GM23248 (cell line): ENCODE results near the gene SCYL3. TPM values are rescaled to one million over a fixed set of nuclear protein-coding genes. Genes with fewer than 3 reads are reported as not detected.

Experiments
- DNase-seq: peaks from one replicate; pipeline ENCODE4 v3.0.0-alpha.2; 2015
- H2AFZ ChIP-seq: fragments of 200-600 bp; sonication (generic); 2 replicates; pipeline ENCODE4 v1.6.1; 2016; ENCODE audit warnings: antibody characterized with exemption
- H3F3A ChIP-seq: fragments of 200-600 bp; sonication (generic); 2 replicates; pipeline ENCODE4 v1.6.1; 2016; ENCODE audit warnings: mild to moderate bottlenecking, antibody characterized with exemption, mixed run types; ENCODE audit not compliant: insufficient read depth
- H3K27ac ChIP-seq: fragments of 200-600 bp; sonication (generic); 2 replicates; pipeline ENCODE4 v1.5.1; 2016; ENCODE audit warnings: mild to moderate bottlenecking
- H3K27me3 ChIP-seq: fragments of 200-600 bp; sonication (generic); replicated peaks from 2 replicates; pipeline ENCODE4 v1.6.1; 2016; ENCODE audit warnings: mild to moderate bottlenecking; ENCODE audit not compliant: insufficient read depth
- H3K36me3 ChIP-seq: fragments of 200-600 bp; sonication (generic); 2 replicates; pipeline ENCODE4 v1.6.1; 2016; ENCODE audit warnings: low read depth, mild to moderate bottlenecking
- H3K4me1 ChIP-seq: fragments of 200-600 bp; sonication (generic); 2 replicates; pipeline ENCODE4 v1.6.1; 2016; ENCODE audit warnings: mild to moderate bottlenecking; ENCODE audit not compliant: insufficient read depth
- H3K4me2 ChIP-seq: fragments of 200-600 bp; sonication (generic); one replicate; pipeline ENCODE4 v1.6.1; 2016; ENCODE audit warnings: mild to moderate bottlenecking; ENCODE audit not compliant: unreplicated experiment
- H3K4me3 ChIP-seq: fragments of 200-600 bp; sonication (generic); 2 replicates; pipeline ENCODE4 v1.5.1; 2016; ENCODE audit warnings: mild to moderate bottlenecking
- H3K79me2 ChIP-seq: fragments of 200-600 bp; sonication (generic); 2 replicates; pipeline ENCODE4 v1.6.1; 2016; ENCODE audit warnings: mild to moderate bottlenecking; ENCODE audit not compliant: insufficient read depth
- H3K9ac ChIP-seq: fragments of 200-600 bp; sonication (generic); 2 replicates; pipeline ENCODE4 v1.6.1; 2016; ENCODE audit warnings: mild to moderate bottlenecking
- H3K9me2 ChIP-seq: fragments of 200-600 bp; sonication (generic); 2 replicates; pipeline ENCODE4 v1.6.1; 2016; ENCODE audit warnings: mixed run types, mild to moderate bottlenecking, moderate library complexity; ENCODE audit not compliant: insufficient read depth
- H3K9me3 ChIP-seq: fragments of 200-600 bp; sonication (generic); one replicate; pipeline ENCODE4 v1.6.1; 2017; ENCODE audit warnings: low read depth
- H4K20me1 ChIP-seq: fragments of 200-600 bp; sonication (generic); 2 replicates; pipeline ENCODE4 v1.6.0; 2016; ENCODE audit not compliant: insufficient read depth
- EZH2 ChIP-seq: fragments of 200-600 bp; sonication (generic); IDR thresholded peaks from 2 replicates; pipeline ENCODE4 v1.6.1; 2018; ENCODE audit warnings: antibody characterized with exemption, mild to moderate bottlenecking; ENCODE audit not compliant: insufficient read depth, poor library complexity, severe bottlenecking
- EZH2phosphoT487 ChIP-seq: fragments of 200-600 bp; sonication (generic); IDR thresholded peaks from 2 replicates; pipeline ENCODE4 v1.6.1; 2018; ENCODE audit warnings: antibody characterized with exemption, moderate library complexity, mild to moderate bottlenecking, low read depth; ENCODE audit not compliant: insufficient read depth
- WGBS, 2 experiments: methylation state at CpG; one replicate each; pipeline ENCODE4 v1.1.6; 2015 to 2017; ENCODE audit warnings: low lambda C conversion rate in 2 of 2, low coverage in 1 of 2; ENCODE audit errors: missing lambda C conversion rate in 2 of 2; 5-methylcytosine and 5-hydroxymethylcytosine counted together
- in situ Hi-C: fragments of 300-500 bp; cut with MboI; formaldehyde crosslinking; loops from 2 replicates; pipeline ENCODE4 v1.15.0; 2020
- polyA plus RNA-seq: library from polyadenylated mRNA; unstranded; fragments of >200 nt; fragmentation: Nextera tagmentation; extraction: Ambion mirVana; gene quantifications from 2 replicates; pipeline ENCODE4 v1.2.1, GENCODE V29; 2016
- total RNA-seq: library from RNA; depleted of rRNA; stranded (reverse); fragments of >200 nt; shearing (Covaris generic); gene quantifications from 2 replicates; pipeline ENCODE4 v1.2.3, GENCODE V29; 2014

SCYL3 gene
- total and polyA plus RNA-seq, 2 experiments from 2014 or later: 5.8 to 7.6 TPM

- H3K9me3 ChIP-seq: no peaks in the 10 kb centered on the region
- no peaks in the 10 kb centered on the region for H3K79me2 ChIP-seq
- H4K20me1 ChIP-seq: no peaks in the 10 kb centered on the region
- H3K36me3 ChIP-seq: peaks cover 46% of the 10 kb centered on the region
- no peak overlapping the region for H2AFZ ChIP-seq
- in situ Hi-C loops: no loop called here
- no peaks in the 10 kb centered on the region for H3K27me3 ChIP-seq
- H3K4me3 ChIP-seq: no peak overlapping the region
- DNase-seq: no peak
- H3K4me2 ChIP-seq: no peak overlapping the region
- TF ChIP-seq EZH2: no peak
- no peak for TF ChIP-seq EZH2phosphoT487
- H3K4me1 ChIP-seq: no peaks in the 10 kb centered on the region
- no peak overlapping the region for H3K27ac ChIP-seq
- WGBS, 2 experiments: 92 to 95% methylated on average over 5 of the region's 5 CpGs
- no peak overlapping the region for H3K9ac ChIP-seq
- no peaks in the 10 kb centered on the region for H3F3A ChIP-seq
- H3K9me2 ChIP-seq: no peaks in the 10 kb centered on the region
These were observed 44.2 kb downstream of the SCYL3 start for GRCh38 chr1:169849346-169850022.

GRCh38 chr1:169848456-169848855, 45.2 kb downstream of the SCYL3 start:
- Histone ChIP-seq H3K9me2 (no peaks in the 10 kb centered on the region), H3K27me3 (no peaks in the 10 kb centered on the region), H3K4me1 (no peaks in the 10 kb centered on the region), H4K20me1 (no peaks in the 10 kb centered on the region), H3K27ac (no peak overlapping the region), H3K79me2 (no peaks in the 10 kb centered on the region), H3K9me3 (no peaks in the 10 kb centered on the region), H3K4me3 (no peak overlapping the region), H3K9ac (no peak overlapping the region), H2AFZ (no peak overlapping the region), H3K36me3 (peaks cover 44% of the 10 kb centered on the region), H3K4me2 (no peak overlapping the region), H3F3A (no peaks in the 10 kb centered on the region)
- WGBS, 2 experiments: 96 to 100% methylated on average over 2 of the region's 2 CpGs
- in situ Hi-C loops: no loop called here
- DNase-seq: no peak
- TF ChIP-seq EZH2: no peak
- TF ChIP-seq EZH2phosphoT487: no peak

GRCh38 chr1:169844941-169845608, 48.6 kb downstream of the SCYL3 start:
- Histone ChIP-seq H4K20me1 (no peaks in the 10 kb centered on the region), H3K9ac (no peak overlapping the region), H2AFZ (no peak overlapping the region), H3K36me3 (peaks cover 26% of the 10 kb centered on the region; the same call in 1 of the 2 replicates), H3K9me3 (no peaks in the 10 kb centered on the region), H3K79me2 (no peaks in the 10 kb centered on the region), H3K9me2 (no peaks in the 10 kb centered on the region), H3K27me3 (no peaks in the 10 kb centered on the region), H3K4me1 (no peaks in the 10 kb centered on the region), H3F3A (no peaks in the 10 kb centered on the region), H3K4me2 (no peak overlapping the region), H3K27ac (no peak overlapping the region), H3K4me3 (no peak overlapping the region)
- in situ Hi-C loops: no loop called here
- no peak for DNase-seq
- 96 to 100% methylated on average over 1 of the region's 1 CpG for WGBS, 2 experiments
- no peak for TF ChIP-seq EZH2phosphoT487

GRCh38 chr1:169838942-169839341, 54.8 kb downstream of the SCYL3 start:
- Histone ChIP-seq H3F3A (0 out of 2 replicates have a peak, but pooled peaks cover 4% of the 10 kb centered on the region), H3K4me2 (no peak overlapping the region), H3K9ac (no peak overlapping the region), H3K4me3 (no peak overlapping the region), H3K9me3 (no peaks in the 10 kb centered on the region), H4K20me1 (no peaks in the 10 kb centered on the region), H2AFZ (no peak overlapping the region), H3K27me3 (no peaks in the 10 kb centered on the region), H3K4me1 (no peaks in the 10 kb centered on the region), H3K79me2 (no peaks in the 10 kb centered on the region), H3K36me3 (0 out of 2 replicates have a peak, but pooled peaks cover 14% of the 10 kb centered on the region), H3K27ac (no peak overlapping the region), H3K9me2 (no peaks in the 10 kb centered on the region)
- in situ Hi-C loops: no loop called here
- DNase-seq: no peak
- TF ChIP-seq EZH2: no peak
- no peak for TF ChIP-seq EZH2phosphoT487
- 82 to 84% methylated on average over 4 of the region's 4 CpGs for WGBS, 2 experiments
